HG03135 (cell line): ENCODE measurements around the gene OR51G1.
"Not testable (repeated sequence)": the region's sequence is repeated elsewhere in the genome, so short reads cannot be mapped to it uniquely, and the experiment has no call there.

Experiments
- ATAC-seq: cut with Tn5 transposase; IDR thresholded peaks from one replicate; pipeline ENCODE4 v1.9.1; 2021; ENCODE audit warnings: mild to moderate bottlenecking, moderate library complexity; ENCODE audit not compliant: unreplicated experiment

Gene OR51G1

GRCh38 chr11:4924239-4924638 lies at the start of gene OR51G1:
TSS of gene OR51G1 (minus strand) at chr11:4924339. CDS start at chr11:4924339, 0 bp downstream.
- no peak for ATAC-seq

DNA sequence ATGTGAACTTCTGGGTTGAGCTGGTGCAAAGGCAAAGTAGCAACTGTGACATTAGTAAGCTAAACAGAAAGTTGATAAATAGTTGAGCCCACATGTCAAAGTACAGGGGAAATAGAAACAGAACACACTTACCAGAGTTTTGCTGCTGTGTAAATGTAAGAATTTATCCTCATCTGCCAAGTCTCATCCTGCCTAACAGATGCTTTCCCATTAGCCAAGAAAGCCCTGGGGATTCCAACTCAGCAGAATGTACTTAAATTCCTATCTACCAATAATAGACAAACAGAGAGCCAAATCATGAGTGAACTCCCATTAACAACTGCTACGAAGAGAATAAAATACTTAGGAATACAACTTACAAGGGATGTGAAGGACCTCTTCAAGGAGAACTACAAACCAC lies 38.7 kb upstream of the OR51G1 start:
- no peak for ATAC-seq

GRCh38 chr11:4960877-4961276 lies 36.7 kb upstream of the OR51G1 start:
- ATAC-seq, result no peak

GRCh38 chr11:4957396-4957795 lies 33.3 kb upstream of the OR51G1 start:
- no peak for ATAC-seq

- ATAC-seq, result not testable (repeated sequence)
These were observed 31.5 kb upstream of the OR51G1 start, which contains the start of gene OR51A2 for GRCh38 chr11:4955613-4956012. TSS of gene OR51A2 (minus strand) at chr11:4955713. CDS start at chr11:4955713, 0 bp downstream.

GRCh38 chr11:4947505-4947904 lies 23.4 kb upstream of the OR51G1 start, which contains the start of gene OR51A4:
TSS of gene OR51A4 (minus strand) at chr11:4947605. CDS start at chr11:4947100, 505 bp downstream.
- ATAC-seq, result no peak

GRCh38 chr11:4936745-4937144 lies 12.6 kb upstream of the OR51G1 start:
- ATAC-seq, result no peak

- no peak for ATAC-seq
These were observed 8.6 kb upstream of the OR51G1 start for GRCh38 chr11:4932751-4933150.

DNA sequence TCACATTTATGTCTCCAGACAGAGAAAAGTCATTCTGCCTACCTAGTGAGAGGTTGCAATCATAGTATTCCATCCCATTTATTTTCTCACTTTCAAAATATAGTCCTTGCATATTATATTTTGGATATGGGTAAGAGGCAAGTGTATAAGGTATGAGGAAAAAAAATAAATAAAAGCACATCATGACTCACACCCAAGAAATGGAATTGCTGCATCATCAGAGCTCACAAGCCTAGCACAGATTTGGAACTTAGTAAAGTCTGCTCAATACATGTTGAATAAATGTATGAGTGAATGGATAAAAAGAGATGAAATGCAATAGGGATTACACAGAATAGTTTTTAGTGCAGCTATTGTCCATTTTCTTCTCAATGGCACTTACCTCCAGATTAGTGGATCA lies 2.5 kb upstream of the OR51G1 start:
- no peak for ATAC-seq

DNA sequence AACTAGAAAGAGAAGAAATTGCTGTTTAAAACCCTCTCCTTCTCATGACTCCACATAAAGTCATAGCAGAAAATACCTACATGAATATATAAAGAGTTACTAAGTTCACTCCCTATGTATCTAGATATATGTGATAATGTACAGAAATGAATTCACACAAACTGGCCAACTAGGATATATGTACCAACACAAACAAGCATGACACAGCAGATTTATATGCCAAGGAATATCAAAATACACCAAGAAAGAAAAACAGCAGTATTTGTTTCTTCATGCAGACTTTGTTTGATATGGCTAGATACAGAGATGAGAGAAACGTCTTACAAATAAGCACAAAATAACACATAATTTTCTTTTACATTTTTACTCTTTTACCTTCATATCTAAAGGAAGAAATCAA lies 1.8 kb downstream of the OR51G1 start:
- ATAC-seq, result no peak

DNA sequence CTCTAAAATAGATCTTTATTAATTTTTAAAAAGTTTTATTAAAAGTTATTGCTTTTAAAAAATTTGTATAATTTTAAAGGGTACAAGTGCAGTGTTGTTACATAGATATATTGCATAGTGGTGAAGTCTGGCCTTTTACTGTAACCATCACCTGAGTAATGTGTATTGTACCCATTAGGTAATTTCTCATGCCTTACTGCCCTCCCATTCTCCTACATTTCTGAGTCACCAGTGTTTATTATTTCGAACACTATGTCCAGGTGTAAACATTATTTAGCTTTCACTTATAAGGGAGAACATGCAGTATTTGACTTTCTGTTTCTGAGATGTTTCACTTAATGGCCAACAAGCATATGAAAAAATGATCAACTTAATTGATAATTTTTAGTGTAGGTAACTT lies 2.3 kb downstream of the OR51G1 start:
- ATAC-seq, result no peak

GRCh38 chr11:4919250-4919649 lies 4.9 kb downstream of the OR51G1 start, which contains the start of gene OR51G2:
TSS of gene OR51G2 (minus strand) at chr11:4919350. CDS start at chr11:4915663, 3,687 bp downstream.
- ATAC-seq, result no peak

- no peak for ATAC-seq
These were observed 7.6 kb downstream of the OR51G1 start for GRCh38 chr11:4916581-4916980.

DNA sequence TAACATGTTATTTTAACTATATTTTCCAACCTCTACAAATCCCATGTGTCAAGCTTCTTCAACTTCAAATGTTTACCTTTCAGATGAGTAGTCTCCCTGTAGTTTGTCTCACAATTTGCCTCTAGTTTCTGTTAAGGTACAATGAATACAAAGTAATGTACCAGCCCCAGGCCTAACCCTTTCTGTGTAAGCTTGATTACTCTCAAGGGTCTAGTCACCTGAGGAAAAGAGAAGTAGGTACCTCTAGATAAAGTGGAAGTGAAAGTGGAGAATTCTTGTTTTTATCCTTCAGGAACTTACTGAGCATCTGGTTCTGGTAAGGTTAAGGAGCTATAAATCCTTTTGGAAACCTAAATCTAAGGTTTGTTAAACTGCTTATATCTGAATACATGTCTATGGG lies 20.7 kb downstream of the OR51G1 start, which contains the start of gene OR51A7:
OR51A7 (plus strand) TSS at position 300 of the 400 bp plus-strand sequence. CDS start 3,587 bp downstream, outside the sequence.
- no peak for ATAC-seq

- no peak for ATAC-seq
These were observed 32.0 kb downstream of the OR51G1 start for GRCh38 chr11:4891996-4892640.

- no peak for ATAC-seq
These were observed 33.9 kb downstream of the OR51G1 start for GRCh38 chr11:4890279-4890678.

DNA sequence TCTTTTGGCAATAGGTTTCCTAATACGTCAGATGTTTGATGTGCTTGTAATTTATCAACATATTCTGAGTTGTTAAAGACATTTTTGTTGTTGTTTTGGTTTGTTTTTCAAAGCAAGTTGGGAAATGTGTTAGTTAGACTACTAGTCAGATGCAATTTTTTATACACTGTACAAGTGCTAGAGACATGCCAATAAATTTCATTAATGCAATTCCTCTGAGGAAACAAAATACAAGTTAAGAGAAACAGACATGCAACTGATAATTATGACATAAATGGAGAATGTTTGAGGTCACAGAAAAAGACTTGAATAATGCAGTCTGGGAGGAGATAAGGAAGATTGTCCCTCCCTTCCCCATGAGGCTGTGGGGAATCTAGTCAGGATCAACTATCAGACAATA lies 36.5 kb downstream of the OR51G1 start:
- no peak for ATAC-seq

DNA sequence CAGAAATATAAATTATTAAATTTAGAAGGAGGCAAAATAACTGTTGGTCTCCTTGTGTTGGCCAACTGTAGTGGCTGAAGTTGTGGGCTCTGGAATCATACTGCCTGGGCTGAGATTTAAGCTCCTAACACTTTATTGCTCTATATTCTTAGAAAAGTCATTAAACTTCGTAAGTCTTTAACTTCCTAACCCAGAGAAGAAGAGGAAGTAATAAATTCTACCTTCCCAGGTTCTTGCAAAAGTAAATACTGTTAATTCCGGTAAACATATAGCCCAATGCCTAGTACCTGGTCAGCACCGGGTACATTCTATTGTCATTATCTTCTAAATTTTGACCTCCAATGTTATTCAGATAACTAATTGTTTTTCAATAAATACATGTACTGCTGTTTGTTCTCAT lies 38.0 kb downstream of the OR51G1 start:
- no peak for ATAC-seq

GRCh38 chr11:4884361-4884760 lies 39.8 kb downstream of the OR51G1 start:
- ATAC-seq, result no peak

DNA sequence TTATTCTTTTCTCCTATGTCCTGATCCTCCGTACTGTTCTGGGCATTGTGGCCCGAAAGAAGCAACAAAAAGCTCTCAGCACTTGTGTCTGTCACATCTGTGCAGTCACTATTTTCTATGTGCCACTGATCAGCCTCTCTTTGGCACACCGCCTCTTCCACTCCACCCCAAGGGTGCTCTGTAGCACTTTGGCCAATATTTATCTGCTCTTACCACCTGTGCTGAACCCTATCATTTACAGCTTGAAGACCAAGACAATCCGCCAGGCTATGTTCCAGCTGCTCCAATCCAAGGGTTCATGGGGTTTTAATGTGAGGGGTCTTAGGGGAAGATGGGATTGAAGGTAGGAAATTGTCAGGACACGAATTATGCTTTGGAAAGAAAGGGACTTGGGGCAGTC lies 41.6 kb downstream of the OR51G1 start:
- ATAC-seq, result no peak

- no peak for ATAC-seq
These were observed 42.2 kb downstream of the OR51G1 start, which contains the start of gene OR51T1 for GRCh38 chr11:4881860-4882500. TSS of gene OR51T1 (plus strand) at chr11:4881900. CDS start at chr11:4881900, 0 bp downstream.

GRCh38 chr11:4881188-4881587 lies 43.0 kb downstream of the OR51G1 start:
- no peak for ATAC-seq
